ENCODE data around the gene MRPL36. TPM values are rescaled to one million over a fixed set of nuclear protein-coding genes. Genes with fewer than 3 reads are reported as not detected.
"Not testable (repeated sequence)": the region's sequence is repeated elsewhere in the genome, so short reads cannot be mapped to it uniquely, and the experiment has no call there.

MRPL36 gene
- total RNA-seq, 1 experiment from 2014 or later, result 79.9 TPM

- Histone ChIP-seq H3K9me3 (ENCODE audit: control insufficient read depth, insufficient read depth, low read depth, low read length) (no peaks in the 10 kb centered on the region), H3K36me3 (ENCODE audit: control insufficient read depth, insufficient read depth, low read length) (peaks cover 12% of the 10 kb centered on the region), H3K27me3 (ENCODE audit: control insufficient read depth, insufficient read depth, low read length) (no peaks in the 10 kb centered on the region), H3K4me3 (ENCODE audit: low read depth in 2 of 2, low read length in 2 of 2) (no peak overlapping the region), H3K4me1 (ENCODE audit: control insufficient read depth, insufficient read depth, low read length) (no peaks in the 10 kb centered on the region), H3K27ac (ENCODE audit: low read length) (no peak overlapping the region)
- POLR2A ChIA-PET, result no interaction called here
- TF ChIP-seq POLR2AphosphoS5 (IDR thresholded peaks at IDR 0.05; ENCODE audit: low read depth, low read length), result no peak
- TF ChIP-seq, protein P1, sequence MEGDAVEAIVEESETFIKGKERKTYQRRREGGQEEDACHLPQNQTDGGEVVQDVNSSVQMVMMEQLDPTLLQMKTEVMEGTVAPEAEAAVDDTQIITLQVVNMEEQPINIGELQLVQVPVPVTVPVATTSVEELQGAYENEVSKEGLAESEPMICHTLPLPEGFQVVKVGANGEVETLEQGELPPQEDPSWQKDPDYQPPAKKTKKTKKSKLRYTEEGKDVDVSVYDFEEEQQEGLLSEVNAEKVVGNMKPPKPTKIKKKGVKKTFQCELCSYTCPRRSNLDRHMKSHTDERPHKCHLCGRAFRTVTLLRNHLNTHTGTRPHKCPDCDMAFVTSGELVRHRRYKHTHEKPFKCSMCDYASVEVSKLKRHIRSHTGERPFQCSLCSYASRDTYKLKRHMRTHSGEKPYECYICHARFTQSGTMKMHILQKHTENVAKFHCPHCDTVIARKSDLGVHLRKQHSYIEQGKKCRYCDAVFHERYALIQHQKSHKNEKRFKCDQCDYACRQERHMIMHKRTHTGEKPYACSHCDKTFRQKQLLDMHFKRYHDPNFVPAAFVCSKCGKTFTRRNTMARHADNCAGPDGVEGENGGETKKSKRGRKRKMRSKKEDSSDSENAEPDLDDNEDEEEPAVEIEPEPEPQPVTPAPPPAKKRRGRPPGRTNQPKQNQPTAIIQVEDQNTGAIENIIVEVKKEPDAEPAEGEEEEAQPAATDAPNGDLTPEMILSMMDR (IDR thresholded peaks at IDR 0.05), result no peak
- no peak for TF ChIP-seq SIN3A (IDR thresholded peaks at IDR 0.05; ENCODE audit: borderline replicate concordance, insufficient read depth, low read depth, low read length)
- TF ChIP-seq REST (IDR thresholded peaks at IDR 0.05; ENCODE audit: insufficient read depth in 1 of 2, low read depth in 2 of 2, low read length in 1 of 2), result no peak
- no peak for TF ChIP-seq TCF7L2 (IDR thresholded peaks at IDR 0.05; ENCODE audit: low read depth, low read length)
- DNase-seq (ENCODE audit: low read depth, low spot score) (no peak), ATAC-seq (peak; percentile 42)
- CTCF ChIA-PET, result no interaction called here
- BruUV-seq (replicated peaks), result no TSS peak
- in situ Hi-C loops (cut with HindIII; ENCODE audit: low pct_unique_long_range_greater_than_20kb, low sequenced_read_pairs), result no loop called here
- intact Hi-C loops (cut with micrococcal nuclease; ENCODE audit: unreplicated experiment), result no loop called here
These were observed 17.8 kb upstream of the MRPL36 start for GRCh38 chr5:1817261-1818043.

DNA sequence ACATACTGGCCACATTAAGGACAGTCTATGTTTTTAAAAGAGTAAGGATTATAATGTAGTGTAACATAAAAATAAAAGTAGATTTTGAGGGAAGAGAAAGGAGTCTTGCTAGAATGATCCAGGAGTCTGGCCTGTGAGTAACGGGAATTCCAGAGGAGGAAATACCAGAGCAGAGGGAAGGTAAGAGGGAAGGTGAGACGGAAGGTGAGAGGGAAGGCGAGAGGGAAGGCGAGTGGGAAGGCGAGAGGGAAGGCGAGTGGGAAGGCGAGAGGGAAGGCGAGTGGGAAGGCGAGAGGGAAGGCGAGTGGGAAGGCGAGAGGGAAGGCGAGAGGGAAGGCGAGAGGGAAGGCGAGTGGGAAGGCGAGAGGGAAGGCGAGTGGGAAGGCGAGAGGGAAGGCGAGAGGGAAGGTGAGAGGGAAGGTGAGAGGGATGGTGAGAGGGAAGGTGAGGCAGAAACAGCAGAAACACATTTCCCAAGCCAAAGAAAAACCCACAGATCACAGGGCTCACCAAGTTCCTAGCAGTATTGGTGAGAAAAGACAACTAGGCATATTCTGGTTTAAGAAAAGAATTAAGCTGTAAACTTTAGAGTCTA is 17.0 kb upstream of the MRPL36 start:
- POLR2A ChIA-PET; BruUV-seq (replicated peaks); CTCF ChIA-PET; ATAC-seq; H3K4me1 ChIP-seq (ENCODE audit: control insufficient read depth, insufficient read depth, low read length); DNase-seq (ENCODE audit: low read depth, low spot score); in situ Hi-C loops (cut with HindIII; ENCODE audit: low pct_unique_long_range_greater_than_20kb, low sequenced_read_pairs); H3K4me3 ChIP-seq (ENCODE audit: low read depth in 2 of 2, low read length in 2 of 2); H3K27me3 ChIP-seq (ENCODE audit: control insufficient read depth, insufficient read depth, low read length); H3K9me3 ChIP-seq (ENCODE audit: control insufficient read depth, insufficient read depth, low read depth, low read length); intact Hi-C loops (cut with micrococcal nuclease; ENCODE audit: unreplicated experiment); H3K27ac ChIP-seq (ENCODE audit: low read length): not testable (repeated sequence)
- H3K36me3 ChIP-seq (ENCODE audit: control insufficient read depth, insufficient read depth, low read length), result peaks cover 14% of the 10 kb centered on the region

- no peak for DNase-seq (ENCODE audit: low read depth, low spot score)
- intact Hi-C loops (cut with micrococcal nuclease; ENCODE audit: unreplicated experiment), result no loop called here
- no peaks in the 10 kb centered on the region for H3K27me3 ChIP-seq (ENCODE audit: control insufficient read depth, insufficient read depth, low read length)
- no peak for ATAC-seq
- TF ChIP-seq SIN3A (IDR thresholded peaks at IDR 0.05; ENCODE audit: borderline replicate concordance, insufficient read depth, low read depth, low read length) (no peak), REST (IDR thresholded peaks at IDR 0.05; ENCODE audit: insufficient read depth in 1 of 2, low read depth in 2 of 2, low read length in 1 of 2) (no peak), POLR2AphosphoS5 (IDR thresholded peaks at IDR 0.05; ENCODE audit: low read depth, low read length) (no peak), TCF7L2 (IDR thresholded peaks at IDR 0.05; ENCODE audit: low read depth, low read length) (no peak)
- TF ChIP-seq, protein P1 (IDR thresholded peaks at IDR 0.05), result no peak
- BruUV-seq (replicated peaks), result no TSS peak
- no peak overlapping the region for H3K27ac ChIP-seq (ENCODE audit: low read length)
- in situ Hi-C loops (cut with HindIII; ENCODE audit: low pct_unique_long_range_greater_than_20kb, low sequenced_read_pairs), result no loop called here
- H3K9me3 ChIP-seq (ENCODE audit: control insufficient read depth, insufficient read depth, low read depth, low read length), result no peaks in the 10 kb centered on the region
- H3K4me3 ChIP-seq (ENCODE audit: low read depth in 2 of 2, low read length in 2 of 2), result no peak overlapping the region
- ChIA-PET CTCF (no interaction called here), POLR2A (no interaction called here)
- peaks cover 20% of the 10 kb centered on the region for H3K36me3 ChIP-seq (ENCODE audit: control insufficient read depth, insufficient read depth, low read length)
- H3K4me1 ChIP-seq (ENCODE audit: control insufficient read depth, insufficient read depth, low read length), result no peaks in the 10 kb centered on the region
These were observed 16.2 kb upstream of the MRPL36 start for GRCh38 chr5:1815881-1816292.
